Measurements from ENCODE around the gene ZNF836. TPM values are rescaled to one million over a fixed set of nuclear protein-coding genes. Genes with fewer than 3 reads are reported as not detected.

The ZNF836 gene
- total RNA-seq, 6 experiments from 2014 or later = 1.5 to 3.7 (median 2.8) TPM

- intact Hi-C loops (cut with DNase I) = no loop called here
- Histone ChIP-seq H3K27ac (no peak overlapping the region), H3K4me3 (no peak overlapping the region), H3K36me3 (peaks cover 5 to 76% (median 22%) of the 10 kb centered on the region in 4 donors), H3K4me1 (no peaks in the 10 kb centered on the region), H3K27me3 (no peaks in the 10 kb centered on the region), H3K9me3 (peaks cover 0 to 83% (median 45%) of the 10 kb centered on the region in 4 donors)
- DNase-seq (no peak), ATAC-seq (no peak)
- no peak for TF ChIP-seq CTCF (IDR thresholded peaks at IDR 0.05)
- no peak for TF ChIP-seq POLR2A (IDR thresholded peaks at IDR 0.05)
- WGBS (ENCODE audit: insufficient coverage, low coverage, low lambda C conversion rate, missing lambda C conversion rate) = 92% methylated on average over 3 of the region's 3 CpGs
Measured at GRCh38 chr19:52120286-52120685, 51.1 kb downstream of the ZNF836 start.

- H3K4me1 ChIP-seq = no peaks in the 10 kb centered on the region
- peaks cover 3 to 91% (median 58%) of the 10 kb centered on the region in 4 donors for H3K9me3 ChIP-seq
- intact Hi-C loops (cut with DNase I) = no loop called here
- H3K36me3 ChIP-seq = peaks cover 5 to 42% (median 11%) of the 10 kb centered on the region in 4 donors
- ATAC-seq = no peak
- H3K27ac ChIP-seq = no peak overlapping the region
- H3K4me3 ChIP-seq = no peak overlapping the region
- no peaks in the 10 kb centered on the region for H3K27me3 ChIP-seq
- no peak for DNase-seq
- TF ChIP-seq CTCF (IDR thresholded peaks at IDR 0.05) (no peak), POLR2A (IDR thresholded peaks at IDR 0.05) (no peak)
- WGBS (ENCODE audit: insufficient coverage, low coverage, low lambda C conversion rate, missing lambda C conversion rate) = over 99% methylated on average over 12 of the region's 12 CpGs
Measured at GRCh38 chr19:52115526-52116053, 55.8 kb downstream of the ZNF836 start.

GRCh38 chr19:52114691-52115090 is 56.7 kb downstream of the ZNF836 start:
- H3K36me3 ChIP-seq = peaks cover 5 to 35% (median 11%) of the 10 kb centered on the region in 4 donors
- no peak overlapping the region for H3K27ac ChIP-seq
- DNase-seq = no peak
- H3K9me3 ChIP-seq = peaks cover 3 to 93% (median 56%) of the 10 kb centered on the region in 4 donors
- no peaks in the 10 kb centered on the region for H3K4me1 ChIP-seq
- 92% methylated on average over 4 of the region's 5 CpGs for WGBS (ENCODE audit: insufficient coverage, low coverage, low lambda C conversion rate, missing lambda C conversion rate)
- intact Hi-C loops (cut with DNase I) = no loop called here
- H3K4me3 ChIP-seq = no peak overlapping the region
- H3K27me3 ChIP-seq = no peaks in the 10 kb centered on the region
- no peak for ATAC-seq
- TF ChIP-seq CTCF (IDR thresholded peaks at IDR 0.05) = no peak
- TF ChIP-seq POLR2A (IDR thresholded peaks at IDR 0.05) = no peak

- H3K27ac ChIP-seq = no peak overlapping the region
- no peaks in the 10 kb centered on the region for H3K4me1 ChIP-seq
- WGBS (ENCODE audit: insufficient coverage, low coverage, low lambda C conversion rate, missing lambda C conversion rate) = 81% methylated on average over 3 of the region's 3 CpGs
- no peak for DNase-seq
- peaks cover 3 to 78% (median 51%) of the 10 kb centered on the region in 4 donors for H3K9me3 ChIP-seq
- H3K36me3 ChIP-seq = peaks cover 5 to 18% (median 11%) of the 10 kb centered on the region in 4 donors
- no peaks in the 10 kb centered on the region for H3K27me3 ChIP-seq
- no peak overlapping the region for H3K4me3 ChIP-seq
- intact Hi-C loops (cut with DNase I) = no loop called here
- ATAC-seq = no peak
- TF ChIP-seq POLR2A (IDR thresholded peaks at IDR 0.05) = no peak
- no peak for TF ChIP-seq CTCF (IDR thresholded peaks at IDR 0.05)
Measured at GRCh38 chr19:52112624-52113023, 58.8 kb downstream of the ZNF836 start.

Measured in right lobe of liver (tissue), 6 donors.